HCT116 (cell line): ENCODE data around the gene SEM1. TPM values are rescaled to one million over a fixed set of nuclear protein-coding genes. Genes with fewer than 3 reads are reported as not detected.

Source experiments
- ATAC-seq: fragments of 200-7000 bp; cut with Tn5 transposase; 2 replicates; pipeline ENCODE4 v1.9.1; 2020; ENCODE audit warnings: mild to moderate bottlenecking, moderate library complexity
- BruUV-seq: library from RNA; stranded (reverse); fragments of 400-500 nt; replicated peaks from 2 replicates; lab custom pipeline; 2021; lab: Mats Ljungman, UMichigan
- CTCF ChIA-PET: fragments of 300-600 bp; sonication (Branson Sonifier 250); formaldehyde crosslinking; loops from one replicate; lab custom pipeline; 2021; ENCODE audit warnings: antibody characterized with exemption; lab: Charles Lee
- POLR2A ChIA-PET: fragments of 300-600, 350-600 bp; sonication (Branson Sonifier 250); formaldehyde crosslinking; loops from one replicate; lab custom pipeline; 2021; ENCODE audit warnings: antibody characterized with exemption; lab: Charles Lee
- RAD21 ChIA-PET, 2 experiments: fragments of 300-600 bp; sonication (Branson Sonifier 250); formaldehyde crosslinking; loops; one replicate each; lab custom pipeline; 2023; ENCODE audit warnings: low total read pairs in 2 of 2; ENCODE audit not compliant: uncharacterized antibody in 2 of 2, unreplicated experiment in 2 of 2, low non-redundant PET in 1 of 2; lab: Charles Lee
- DNase-seq: peaks from one replicate; pipeline ENCODE4 v3.0.0-alpha.2; 2010; ENCODE audit warnings: low read depth, low spot score
- H2AFZ ChIP-seq: fragments of 200-600 bp; shearing (Covaris generic), sonication (generic); 2 replicates; pipeline ENCODE4 v1.6.1; 2017; ENCODE audit warnings: low read depth, mixed run types, mixed read lengths, antibody characterized with exemption, low read length; ENCODE audit not compliant: poor library complexity, severe bottlenecking
- H3K27ac ChIP-seq: 2 replicates; pipeline ENCODE4 v1.5.1; 2012; ENCODE audit warnings: low read depth, low read length
- H3K27me3 ChIP-seq: fragments of 200-600 bp; sonication (generic); 2 replicates; pipeline ENCODE4 v1.6.1; 2016; ENCODE audit warnings: mixed run types, low read length, mixed read lengths; ENCODE audit not compliant: insufficient read depth
- H3K36me3 ChIP-seq, 2 experiments: fragments of 200-500 bp in 1 of 2; fragments of 200-600 bp in 1 of 2; sonication (Bioruptor generic) in 1 of 2; sonication (generic) in 1 of 2; 2 replicates each; pipeline versions ENCODE4 v1.5.1 to v1.6.1; 2014 to 2016; ENCODE audit warnings: low read length in 2 of 2, inconsistent platforms in 1 of 2, mixed read lengths in 1 of 2, mixed run types in 1 of 2; ENCODE audit not compliant: insufficient read depth in 2 of 2, control insufficient read depth in 1 of 2
- H3K4me1 ChIP-seq, 2 experiments: fragments of 200-600 bp in 1 of 2; sonication (generic) in 1 of 2; 2 replicates each; pipeline versions ENCODE4 v1.5.1 to v1.6.1; 2012 to 2017; ENCODE audit warnings: low read length in 2 of 2, inconsistent platforms in 1 of 2, mild to moderate bottlenecking in 1 of 2, mixed read lengths in 1 of 2, mixed run types in 1 of 2, moderate library complexity in 1 of 2; ENCODE audit not compliant: insufficient read depth in 2 of 2, control insufficient read depth in 1 of 2
- H3K4me2 ChIP-seq: fragments of 200-600 bp; sonication (generic); 2 replicates; pipeline ENCODE4 v1.6.1; 2017; ENCODE audit warnings: mixed run types, low read length, mixed read lengths
- H3K4me3 ChIP-seq, 2 experiments: fragments of 200-600 bp in 1 of 2; sonication (generic) in 1 of 2; replicated peaks in 1 of 2; 2 replicates each; pipeline ENCODE4 v1.5.1; 2011 to 2016; ENCODE audit warnings: low read length in 2 of 2, control low read depth in 1 of 2, low read depth in 1 of 2, mild to moderate bottlenecking in 1 of 2, mixed read lengths in 1 of 2, mixed run types in 1 of 2
- H3K79me2 ChIP-seq: fragments of 200-600 bp; sonication (generic); 2 replicates; pipeline ENCODE4 v1.6.1; 2017; ENCODE audit warnings: mild to moderate bottlenecking, mixed run types, low read length, moderate library complexity, mixed read lengths; ENCODE audit not compliant: insufficient read depth
- H3K9ac ChIP-seq: fragments of 200-600 bp; sonication (generic); 2 replicates; pipeline ENCODE4 v1.6.1; 2016; ENCODE audit warnings: low read length, mixed read lengths
- H3K9me2 ChIP-seq: fragments of 200-600 bp; sonication (generic), shearing (Covaris generic); 2 replicates; pipeline ENCODE4 v1.6.1; 2017; ENCODE audit warnings: mixed run types, mild to moderate bottlenecking, moderate library complexity; ENCODE audit not compliant: insufficient read depth
- H3K9me3 ChIP-seq, 2 experiments: fragments of 200-500 bp in 1 of 2; fragments of 200-600 bp in 1 of 2; sonication (Bioruptor generic) in 1 of 2; sonication (generic) in 1 of 2; 2 replicates each; pipeline ENCODE4 v1.6.1; 2014 to 2017; ENCODE audit warnings: low read length in 2 of 2, mixed read lengths in 2 of 2, inconsistent platforms in 1 of 2, low read depth in 1 of 2, mild to moderate bottlenecking in 1 of 2, mixed run types in 1 of 2, moderate library complexity in 1 of 2; ENCODE audit not compliant: control insufficient read depth in 1 of 2, insufficient read depth in 1 of 2
- H4K20me1 ChIP-seq: fragments of 200-600 bp; sonication (generic), shearing (Covaris generic); 2 replicates; pipeline ENCODE4 v1.6.1; 2017; ENCODE audit warnings: mixed run types, mild to moderate bottlenecking, moderate library complexity; ENCODE audit not compliant: insufficient read depth
- CBX3 ChIP-seq: IDR thresholded peaks from 2 replicates; pipeline ENCODE4 v1.6.1; 2012; ENCODE audit warnings: low read depth
- CEBPB ChIP-seq: IDR thresholded peaks from 2 replicates; pipeline ENCODE4 v1.6.1; 2012; ENCODE audit warnings: low read depth
- EZH2phosphoT487 ChIP-seq: fragments of 200-600 bp; IDR thresholded peaks from 2 replicates; pipeline ENCODE4 v1.6.1; 2018; ENCODE audit warnings: antibody characterized with exemption, borderline replicate concordance
- FOSL1 ChIP-seq: IDR thresholded peaks from 2 replicates; pipeline ENCODE4 v1.6.1; 2012; ENCODE audit warnings: low read depth
- JUND ChIP-seq: IDR thresholded peaks from 2 replicates; pipeline ENCODE4 v1.6.1; 2012
- POLR2A ChIP-seq: IDR thresholded peaks from 2 replicates; pipeline ENCODE4 v1.7.0; 2011; ENCODE audit warnings: borderline replicate concordance; ENCODE audit not compliant: insufficient read depth, insufficient read length; ENCODE audit errors: extremely low read depth
- POLR2AphosphoS5 ChIP-seq: IDR thresholded peaks from 2 replicates; pipeline ENCODE4 v1.6.1; 2011; ENCODE audit warnings: mild to moderate bottlenecking, low read depth, low read length, moderate library complexity
- RAD21 ChIP-seq: IDR thresholded peaks from 2 replicates; pipeline ENCODE4 v1.6.1; 2012; ENCODE audit warnings: low read depth, mild to moderate bottlenecking
- SIN3A ChIP-seq: IDR thresholded peaks from 2 replicates; pipeline ENCODE4 v1.6.1; 2012; ENCODE audit warnings: low read depth
- SP1 ChIP-seq: IDR thresholded peaks from 2 replicates; pipeline ENCODE4 v1.6.1; 2012; ENCODE audit warnings: low read depth
- TCF7L2 ChIP-seq: IDR thresholded peaks from 2 replicates; pipeline ENCODE4 v1.7.0; 2011; ENCODE audit warnings: borderline replicate concordance, inconsistent platforms; ENCODE audit not compliant: insufficient read depth, insufficient read length; ENCODE audit errors: extremely low read depth
- ZFX ChIP-seq: fragments of 450-650 bp; IDR thresholded peaks from 2 replicates; pipeline ENCODE4 v1.6.1; 2017
- ZNF274 ChIP-seq: fragments of 200-500 bp; sonication (Bioruptor generic); IDR thresholded peaks from 2 replicates; pipeline ENCODE4 v1.6.1; 2014; ENCODE audit warnings: mild to moderate bottlenecking, low read depth, low read length, inconsistent platforms
- intact Hi-C: fragments of 100-400 bp; cut with micrococcal nuclease; formaldehyde crosslinking; loops from 2 replicates; pipeline ENCODE4 v1.10.0; 2022
- total RNA-seq: library from RNA; stranded (reverse); gene quantifications from one replicate; pipeline ENCODE4 v1.2.1, GENCODE V29; 2021; ENCODE audit not compliant: unreplicated experiment
- TF ChIP-seq, protein P1 (sequence below): IDR thresholded peaks from 2 replicates; pipeline ENCODE4 v1.6.1; 2011; ENCODE audit warnings: mild to moderate bottlenecking, low read length, moderate library complexity; ENCODE audit not compliant: insufficient replicate concordance; ENCODE audit errors: extremely low read depth
- TF ChIP-seq, protein P2 (sequence below): IDR thresholded peaks from 2 replicates; pipeline ENCODE4 v1.6.1; 2012
- TF ChIP-seq, protein P3 (sequence below): IDR thresholded peaks from 2 replicates; pipeline ENCODE4 v1.6.1; 2012

The SEM1 gene
- total RNA-seq, 1 experiment from 2014 or later: 45.7 TPM

DNA sequence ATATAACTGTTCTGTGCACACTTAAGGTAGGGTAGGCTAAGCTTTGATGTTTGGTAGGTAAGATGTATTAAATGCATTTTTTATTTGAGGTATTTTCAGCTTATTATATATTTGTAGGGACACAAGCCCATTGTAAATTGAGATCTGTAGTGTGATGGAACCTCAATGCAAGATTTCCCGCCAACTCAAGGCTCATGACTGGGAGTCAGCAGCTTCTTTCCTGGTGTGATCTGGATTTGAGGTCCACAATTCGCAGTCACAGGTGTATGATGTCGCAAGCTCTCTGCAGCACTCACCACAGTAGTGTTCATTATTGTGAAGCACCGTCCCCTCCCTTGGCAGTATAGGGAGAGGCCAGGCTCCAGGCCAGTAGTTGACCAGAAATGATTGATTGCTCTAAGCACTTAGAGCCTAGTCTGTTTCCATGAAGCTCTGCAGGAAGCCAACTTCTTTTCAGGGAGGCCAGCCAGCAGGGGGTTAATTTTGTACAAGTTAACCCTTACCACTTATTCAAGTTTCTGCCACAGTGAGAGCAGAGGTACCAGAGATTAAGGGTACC lies 54.9 kb downstream of the SEM1 start:
- DNase-seq (no peak), ATAC-seq (no peak)
- H3K9me2 ChIP-seq: no peaks in the 10 kb centered on the region
- RAD21 ChIA-PET: no interaction called here
- no peak overlapping the region for H3K9ac ChIP-seq
- H3K27me3 ChIP-seq: no peaks in the 10 kb centered on the region
- no peaks in the 10 kb centered on the region for H4K20me1 ChIP-seq
- CTCF ChIA-PET: no interaction called here
- H2AFZ ChIP-seq: no peak overlapping the region
- no peak for TF ChIP-seq JUND
- TF ChIP-seq, protein P1, sequence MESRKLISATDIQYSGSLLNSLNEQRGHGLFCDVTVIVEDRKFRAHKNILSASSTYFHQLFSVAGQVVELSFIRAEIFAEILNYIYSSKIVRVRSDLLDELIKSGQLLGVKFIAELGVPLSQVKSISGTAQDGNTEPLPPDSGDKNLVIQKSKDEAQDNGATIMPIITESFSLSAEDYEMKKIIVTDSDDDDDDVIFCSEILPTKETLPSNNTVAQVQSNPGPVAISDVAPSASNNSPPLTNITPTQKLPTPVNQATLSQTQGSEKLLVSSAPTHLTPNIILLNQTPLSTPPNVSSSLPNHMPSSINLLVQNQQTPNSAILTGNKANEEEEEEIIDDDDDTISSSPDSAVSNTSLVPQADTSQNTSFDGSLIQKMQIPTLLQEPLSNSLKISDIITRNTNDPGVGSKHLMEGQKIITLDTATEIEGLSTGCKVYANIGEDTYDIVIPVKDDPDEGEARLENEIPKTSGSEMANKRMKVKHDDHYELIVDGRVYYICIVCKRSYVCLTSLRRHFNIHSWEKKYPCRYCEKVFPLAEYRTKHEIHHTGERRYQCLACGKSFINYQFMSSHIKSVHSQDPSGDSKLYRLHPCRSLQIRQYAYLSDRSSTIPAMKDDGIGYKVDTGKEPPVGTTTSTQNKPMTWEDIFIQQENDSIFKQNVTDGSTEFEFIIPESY: no peak
- TF ChIP-seq ZNF274: no peak
- no peak for TF ChIP-seq POLR2AphosphoS5
- no peak for TF ChIP-seq RAD21
- TF ChIP-seq SIN3A: no peak
- TF ChIP-seq POLR2A: no peak
- TF ChIP-seq, protein P2, sequence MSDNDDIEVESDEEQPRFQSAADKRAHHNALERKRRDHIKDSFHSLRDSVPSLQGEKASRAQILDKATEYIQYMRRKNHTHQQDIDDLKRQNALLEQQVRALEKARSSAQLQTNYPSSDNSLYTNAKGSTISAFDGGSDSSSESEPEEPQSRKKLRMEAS: no peak
- no TSS peak for BruUV-seq
- H3K79me2 ChIP-seq: no peaks in the 10 kb centered on the region
- H3K9me3 ChIP-seq: no peaks in the 10 kb centered on the region
- POLR2A ChIA-PET: no interaction called here
- no peak overlapping the region for H3K4me3 ChIP-seq
- H3K27ac ChIP-seq: no peak overlapping the region
- H3K36me3 ChIP-seq: no peaks in the 10 kb centered on the region
- intact Hi-C loops: no loop called here
- no peaks in the 10 kb centered on the region for H3K4me1 ChIP-seq
- H3K4me2 ChIP-seq: no peak overlapping the region

DNA sequence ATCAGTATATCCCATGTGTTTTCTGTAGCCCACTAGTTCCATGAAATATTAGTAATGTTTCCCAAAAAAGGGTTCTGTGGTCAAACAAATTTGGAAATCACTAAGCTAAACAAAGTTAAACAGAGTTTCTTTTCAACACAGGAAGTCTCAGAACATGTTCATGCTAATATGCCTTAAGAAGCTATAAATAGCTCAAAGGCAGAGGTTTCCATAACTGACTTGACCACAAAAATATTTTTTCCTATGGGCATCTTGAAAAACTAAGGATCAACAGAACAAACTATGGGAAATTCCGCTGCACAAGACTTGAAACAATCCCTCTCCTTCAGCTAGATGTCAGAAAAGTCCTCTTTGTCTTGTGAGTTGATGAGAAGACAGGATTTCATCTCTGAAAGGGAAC lies 59.7 kb downstream of the SEM1 start:
- no peaks in the 10 kb centered on the region for H3K9me3 ChIP-seq
- no peak overlapping the region for H2AFZ ChIP-seq
- H3K9ac ChIP-seq: no peak overlapping the region
- no peaks in the 10 kb centered on the region for H3K36me3 ChIP-seq
- no peak for DNase-seq
- H3K27ac ChIP-seq: no peak overlapping the region
- no peak overlapping the region for H3K4me2 ChIP-seq
- no peaks in the 10 kb centered on the region for H3K4me1 ChIP-seq
- H4K20me1 ChIP-seq: no peaks in the 10 kb centered on the region
- H3K79me2 ChIP-seq: no peaks in the 10 kb centered on the region
- POLR2A ChIA-PET: no interaction called here
- RAD21 ChIA-PET: no interaction called here
- CTCF ChIA-PET: no interaction called here
- BruUV-seq: no TSS peak
- no peak for ATAC-seq
- H3K4me3 ChIP-seq: no peak overlapping the region
- intact Hi-C loops: no loop called here
- no peaks in the 10 kb centered on the region for H3K9me2 ChIP-seq
- no peaks in the 10 kb centered on the region for H3K27me3 ChIP-seq
- TF ChIP-seq FOSL1 (no peak), EZH2phosphoT487 (no peak), TCF7L2 (no peak), CBX3 (no peak), SP1 (no peak), CEBPB (no peak), ZFX (no peak), POLR2A (no peak)
- TF ChIP-seq, protein P3, sequence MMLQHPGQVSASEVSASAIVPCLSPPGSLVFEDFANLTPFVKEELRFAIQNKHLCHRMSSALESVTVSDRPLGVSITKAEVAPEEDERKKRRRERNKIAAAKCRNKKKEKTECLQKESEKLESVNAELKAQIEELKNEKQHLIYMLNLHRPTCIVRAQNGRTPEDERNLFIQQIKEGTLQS: no peak
